Ectodermal cell (in vitro differentiated cells): ENCODE measurements around the gene ITGA3.

Experiments
- H3K27ac ChIP-seq: 2 replicates; pipeline ENCODE4 v1.7.0; 2013; ENCODE audit warnings: mild to moderate bottlenecking, low read depth, low read length; ENCODE audit not compliant: insufficient read depth, poor library complexity, severe bottlenecking
- H3K27me3 ChIP-seq: 2 replicates; pipeline ENCODE4 v1.7.0; 2013; ENCODE audit warnings: mild to moderate bottlenecking, low read length; ENCODE audit not compliant: insufficient read depth, control insufficient read depth, poor library complexity, severe bottlenecking
- H3K36me3 ChIP-seq: one replicate; pipeline ENCODE4 v1.7.0; 2013; ENCODE audit warnings: low read length; ENCODE audit not compliant: control insufficient read depth, insufficient read depth
- H3K4me1 ChIP-seq: one replicate; pipeline ENCODE4 v1.7.0; 2013; ENCODE audit warnings: low read length; ENCODE audit not compliant: control insufficient read depth, insufficient read depth
- H3K4me3 ChIP-seq: 2 replicates; pipeline ENCODE4 v1.7.0; 2013; ENCODE audit warnings: low read depth, low read length, control low read depth; ENCODE audit not compliant: insufficient read depth
- H3K9me3 ChIP-seq: 2 replicates; pipeline ENCODE4 v1.7.0; 2013; ENCODE audit warnings: mild to moderate bottlenecking, low read length, moderate library complexity; ENCODE audit not compliant: control insufficient read depth
- WGBS, 2 experiments: methylation state at CpG; one replicate each; pipeline ENCODE4 v1.1.7; 2013; ENCODE audit warnings: missing lambda C conversion rate in 2 of 2; 5-methylcytosine and 5-hydroxymethylcytosine counted together

The ITGA3 gene

GRCh38 chr17:50051082-50051576, 4.8 kb upstream of the ITGA3 start:
- H3K27ac ChIP-seq: no peak overlapping the region
- H3K9me3 ChIP-seq: no peaks in the 10 kb centered on the region
- peaks cover 27% of the 10 kb centered on the region for H3K27me3 ChIP-seq
- 72 to 76% methylated on average over 4 of the region's 4 CpGs for WGBS, 2 experiments
- H3K4me3 ChIP-seq: no peak overlapping the region
- H3K4me1 ChIP-seq: peaks cover 17% of the 10 kb centered on the region
- no peaks in the 10 kb centered on the region for H3K36me3 ChIP-seq

DNA sequence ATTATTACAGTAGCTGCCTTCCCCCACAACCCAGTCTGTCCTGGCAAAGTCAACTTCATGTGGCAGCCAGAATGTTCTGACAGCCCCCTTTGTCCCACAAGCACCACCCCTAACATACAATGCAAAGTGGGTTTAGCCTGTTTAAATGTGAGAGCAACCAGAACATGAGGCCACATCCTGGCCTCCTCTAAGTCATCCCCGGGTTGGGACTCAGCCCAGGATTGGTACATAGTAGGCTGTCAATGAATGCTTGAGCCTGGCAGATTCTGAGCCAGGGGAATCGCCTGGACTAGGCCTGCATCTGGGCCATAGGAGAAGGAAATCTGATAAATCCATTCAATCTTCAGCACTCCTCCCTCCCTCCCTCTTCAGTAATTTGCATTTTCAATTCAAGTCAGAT, 4.3 kb upstream of the ITGA3 start:
- no peaks in the 10 kb centered on the region for H3K36me3 ChIP-seq
- H3K4me1 ChIP-seq: peaks cover 18% of the 10 kb centered on the region
- no peak overlapping the region for H3K4me3 ChIP-seq
- H3K27ac ChIP-seq: no peak overlapping the region
- no peaks in the 10 kb centered on the region for H3K9me3 ChIP-seq
- peaks cover 32% of the 10 kb centered on the region for H3K27me3 ChIP-seq
- WGBS, 2 experiments: 83 to 88% methylated on average over 2 of the region's 2 CpGs

DNA sequence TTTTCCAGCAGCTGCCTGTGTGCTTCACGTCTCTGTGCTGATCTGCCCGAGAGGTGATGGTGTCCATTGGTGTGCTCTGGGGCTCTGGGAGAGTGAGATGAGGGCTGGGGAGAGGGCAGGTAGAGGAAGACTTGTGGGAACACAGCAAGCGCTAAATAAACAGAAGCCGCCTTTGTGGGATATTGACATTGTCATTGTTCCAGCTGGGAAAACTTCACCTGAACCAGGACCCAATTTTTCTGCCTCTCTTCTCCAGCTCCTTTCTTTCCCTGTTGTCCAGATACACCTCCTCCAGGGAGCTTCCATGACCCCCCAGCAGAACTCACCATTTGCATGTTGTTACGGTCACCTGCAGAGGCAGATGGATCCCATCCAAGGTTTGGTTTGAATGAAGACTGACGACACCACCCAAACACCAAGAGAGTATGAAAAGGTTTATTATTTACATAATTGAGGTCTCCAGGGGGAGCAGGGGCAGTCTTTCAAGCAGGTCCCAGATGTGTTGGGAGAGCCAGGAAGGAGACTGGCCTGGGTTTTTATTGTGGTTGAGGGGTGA, 3.6 kb upstream of the ITGA3 start:
- 77% methylated on average over 6 of the region's 6 CpGs for WGBS, 2 experiments
- Histone ChIP-seq H3K27ac (no peak overlapping the region), H3K36me3 (no peaks in the 10 kb centered on the region), H3K27me3 (peaks cover 39% of the 10 kb centered on the region), H3K9me3 (no peaks in the 10 kb centered on the region), H3K4me3 (no peak overlapping the region), H3K4me1 (peaks cover 22% of the 10 kb centered on the region)

- Histone ChIP-seq H3K4me1 (peaks cover 16% of the 10 kb centered on the region), H3K4me3 (no peak overlapping the region), H3K9me3 (no peaks in the 10 kb centered on the region), H3K36me3 (no peaks in the 10 kb centered on the region), H3K27me3 (peaks cover 46% of the 10 kb centered on the region), H3K27ac (no peak overlapping the region)
- WGBS, 2 experiments: 80 to 86% methylated on average over 7 of the region's 7 CpGs
Observed at GRCh38 chr17:50052822-50053653, 2.9 kb upstream of the ITGA3 start.

- no peak overlapping the region for H3K27ac ChIP-seq
- H3K4me3 ChIP-seq: no peak overlapping the region
- H3K27me3 ChIP-seq: peaks cover 52% of the 10 kb centered on the region
- 71 to 77% methylated on average over 3 of the region's 3 CpGs for WGBS, 2 experiments
- no peaks in the 10 kb centered on the region for H3K9me3 ChIP-seq
- peaks cover 16% of the 10 kb centered on the region for H3K4me1 ChIP-seq
- no peaks in the 10 kb centered on the region for H3K36me3 ChIP-seq
Observed at GRCh38 chr17:50053654-50053960, 2.3 kb upstream of the ITGA3 start.

DNA sequence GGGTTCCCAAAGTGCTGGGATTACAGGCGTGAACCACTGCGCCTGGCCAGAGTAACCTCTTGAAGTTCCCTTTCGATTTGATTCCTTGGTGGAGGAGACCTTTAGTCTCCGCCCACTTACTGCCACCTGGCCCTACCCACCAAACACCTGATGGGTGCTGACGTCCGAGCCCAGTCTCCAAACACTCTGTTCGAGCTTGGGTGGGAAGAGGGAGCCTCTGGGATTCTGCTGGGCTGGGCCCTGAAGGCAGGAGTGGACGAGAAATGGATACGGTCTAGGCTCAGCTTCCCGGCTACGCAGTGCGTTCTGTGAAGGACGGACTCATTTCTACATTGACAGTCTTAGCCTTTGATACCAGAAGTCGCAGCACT, 870 bp upstream of the ITGA3 start:
- Histone ChIP-seq H3K27ac (no peak overlapping the region), H3K4me3 (peak overlapping the region; percentile 57), H3K36me3 (no peaks in the 10 kb centered on the region), H3K4me1 (peaks cover 16% of the 10 kb centered on the region), H3K9me3 (no peaks in the 10 kb centered on the region), H3K27me3 (peaks cover 58% of the 10 kb centered on the region)
- WGBS, 2 experiments: 13% methylated on average over 14 of the region's 14 CpGs

DNA sequence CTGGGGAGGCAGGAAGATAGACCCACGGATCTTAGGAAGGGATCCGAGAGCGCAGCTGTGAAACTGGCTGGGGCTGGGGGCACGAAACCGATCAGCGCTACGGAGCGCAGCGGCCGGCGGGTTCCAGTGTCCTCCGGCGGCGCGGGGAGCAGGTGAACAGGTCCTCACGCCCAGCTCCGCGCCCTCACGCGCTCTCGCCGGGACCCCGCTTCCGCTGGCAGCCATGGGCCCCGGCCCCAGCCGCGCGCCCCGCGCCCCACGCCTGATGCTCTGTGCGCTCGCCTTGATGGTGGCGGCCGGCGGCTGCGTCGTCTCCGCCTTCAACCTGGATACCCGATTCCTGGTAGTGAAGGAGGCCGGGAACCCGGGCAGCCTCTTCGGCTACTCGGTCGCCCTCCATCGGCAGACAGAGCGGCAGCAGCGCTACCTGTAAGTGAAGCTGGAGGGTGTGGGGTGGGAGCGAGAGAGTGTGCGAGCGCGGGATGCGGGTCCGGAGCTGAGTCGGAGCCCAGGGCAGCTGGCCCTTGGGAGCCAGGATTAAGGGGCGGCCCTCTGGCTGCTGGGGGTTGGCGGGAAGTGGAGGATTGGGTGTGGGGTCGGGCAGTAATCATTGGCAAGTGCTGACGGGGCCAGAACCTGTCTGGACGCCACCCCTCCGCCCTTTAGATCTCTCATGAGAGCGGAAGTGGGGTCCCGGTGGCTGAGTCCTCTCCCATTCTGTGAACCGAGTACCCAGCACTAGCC, 479 bp downstream of the ITGA3 start:
- 1% methylated on average over 64 of the region's 64 CpGs for WGBS, 2 experiments
- H3K4me1 ChIP-seq: peaks cover 16% of the 10 kb centered on the region
- peaks cover 58% of the 10 kb centered on the region for H3K27me3 ChIP-seq
- H3K4me3 ChIP-seq: peak overlapping the region; percentile 57
- H3K36me3 ChIP-seq: no peaks in the 10 kb centered on the region
- no peak overlapping the region for H3K27ac ChIP-seq
- no peaks in the 10 kb centered on the region for H3K9me3 ChIP-seq

DNA sequence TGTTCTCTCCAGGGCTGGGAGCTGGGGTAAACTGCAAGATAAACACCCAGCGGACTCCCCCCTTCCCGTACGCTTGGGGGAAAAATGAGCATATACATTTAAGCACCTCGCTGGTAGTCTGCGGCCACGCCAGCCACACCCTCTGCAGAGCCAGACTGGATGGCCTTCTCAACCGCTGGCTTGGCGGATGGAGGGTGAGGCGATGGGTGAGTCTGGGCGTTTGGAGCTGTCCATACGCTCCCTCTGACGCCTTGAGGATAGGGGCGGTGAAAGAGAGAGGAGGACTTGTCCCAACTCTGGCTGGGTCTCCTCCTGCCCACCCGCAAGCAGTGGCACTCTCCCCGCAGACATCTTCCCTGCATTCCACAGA, 1.0 kb downstream of the ITGA3 start:
- Histone ChIP-seq H3K27ac (no peak overlapping the region), H3K27me3 (peaks cover 58% of the 10 kb centered on the region), H3K9me3 (no peaks in the 10 kb centered on the region), H3K36me3 (no peaks in the 10 kb centered on the region), H3K4me1 (peaks cover 16% of the 10 kb centered on the region), H3K4me3 (peak overlapping the region; percentile 57)
- 13 to 17% methylated on average over 15 of the region's 15 CpGs for WGBS, 2 experiments

- Histone ChIP-seq H3K27me3 (peaks cover 58% of the 10 kb centered on the region), H3K36me3 (no peaks in the 10 kb centered on the region), H3K27ac (no peak overlapping the region), H3K9me3 (no peaks in the 10 kb centered on the region), H3K4me3 (no peak overlapping the region), H3K4me1 (peaks cover 16% of the 10 kb centered on the region)
- 89 to 92% methylated on average over 9 of the region's 9 CpGs for WGBS, 2 experiments
Observed at GRCh38 chr17:50057521-50057991, 1.6 kb downstream of the ITGA3 start.

DNA sequence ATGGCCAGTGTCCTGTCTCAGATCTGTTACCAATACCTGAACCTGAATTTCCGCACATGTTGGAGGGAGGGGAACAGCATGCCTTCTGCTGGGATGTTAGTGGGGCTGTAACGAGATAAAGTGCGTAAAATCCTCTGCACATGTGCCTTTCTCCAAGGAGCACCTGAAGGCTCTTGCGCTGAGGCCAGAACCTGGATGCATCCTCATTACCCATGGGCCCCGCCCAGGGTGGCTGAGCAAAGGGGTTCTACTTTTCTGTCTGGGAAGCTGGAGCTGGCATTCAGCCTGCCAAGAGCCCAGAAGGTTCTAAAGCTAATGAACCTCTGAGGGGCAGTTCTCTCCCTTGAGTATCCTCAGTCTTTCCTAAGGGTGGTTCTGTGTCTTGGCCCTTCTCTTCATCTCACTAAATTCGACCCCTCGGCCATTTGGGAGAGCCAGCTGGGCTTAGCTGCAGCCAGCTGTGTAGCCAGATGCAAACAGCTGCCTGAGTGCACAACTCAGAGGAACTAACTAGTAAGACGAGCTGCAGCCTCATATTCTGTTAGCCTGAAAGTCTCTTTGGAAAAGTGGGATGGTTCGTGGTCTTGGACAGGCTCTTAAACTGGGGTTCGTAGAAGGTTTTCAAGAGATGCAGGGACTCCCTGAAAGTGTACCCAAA, 2.5 kb downstream of the ITGA3 start:
- H3K9me3 ChIP-seq: no peaks in the 10 kb centered on the region
- H3K27me3 ChIP-seq: peaks cover 53% of the 10 kb centered on the region
- no peak overlapping the region for H3K4me3 ChIP-seq
- WGBS, 2 experiments: 90 to 93% methylated on average over 10 of the region's 10 CpGs
- H3K27ac ChIP-seq: no peak overlapping the region
- H3K36me3 ChIP-seq: no peaks in the 10 kb centered on the region
- H3K4me1 ChIP-seq: peaks cover 9% of the 10 kb centered on the region
